NCI-H2107 (cell line): ENCODE data around the gene PCDHB13.
"Not testable (repeated sequence)": the region's sequence is repeated elsewhere in the genome, so short reads cannot be mapped to it uniquely, and the experiment has no call there.

Source experiments
- DNase-seq: peaks from one replicate; lab custom pipeline; 2025; lab: John Stamatoyannopoulos, UW

PCDHB13 gene

DNA sequence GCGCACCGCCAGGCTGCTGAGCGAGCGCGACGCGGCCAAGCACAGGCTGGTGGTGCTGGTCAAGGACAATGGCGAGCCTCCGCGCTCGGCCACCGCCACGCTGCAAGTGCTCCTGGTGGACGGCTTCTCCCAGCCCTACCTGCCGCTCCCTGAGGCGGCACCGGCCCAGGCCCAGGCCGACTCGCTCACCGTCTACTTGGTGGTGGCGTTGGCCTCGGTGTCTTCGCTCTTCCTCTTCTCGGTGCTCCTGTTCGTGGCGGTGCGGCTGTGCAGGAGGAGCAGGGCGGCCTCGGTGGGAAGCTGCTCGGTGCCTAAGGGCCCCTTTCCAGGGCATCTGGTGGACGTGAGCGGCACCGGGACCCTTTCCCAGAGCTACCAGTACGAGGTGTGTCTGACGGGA lies 12.1 kb upstream of the PCDHB13 start:
- not testable (repeated sequence) for DNase-seq

DNA sequence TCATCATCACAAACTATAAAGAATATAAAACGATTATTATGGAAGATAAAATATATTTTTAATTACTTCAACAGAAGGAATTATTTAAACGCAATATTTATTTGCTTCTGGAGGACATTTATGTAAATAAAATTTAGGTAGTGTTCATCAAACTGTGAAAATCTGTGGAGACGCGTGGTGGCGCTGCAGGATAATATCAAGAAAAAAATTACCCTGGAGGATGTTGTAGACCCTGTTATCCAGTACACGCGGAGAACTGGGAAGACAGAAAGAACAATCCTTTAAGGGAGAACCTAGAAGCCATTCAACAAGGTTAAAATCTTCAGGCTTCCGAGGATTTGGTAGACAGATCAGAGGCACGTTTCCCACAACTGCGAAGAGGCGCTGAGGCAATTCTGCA lies 5.2 kb upstream of the PCDHB13 start, which contains the start of gene PCDHB12:
Gene PCDHB12 (plus strand): TSS at position 242 of the 400 bp plus-strand sequence. CDS start 189 bp downstream, outside the sequence.
- no peak for DNase-seq

DNA sequence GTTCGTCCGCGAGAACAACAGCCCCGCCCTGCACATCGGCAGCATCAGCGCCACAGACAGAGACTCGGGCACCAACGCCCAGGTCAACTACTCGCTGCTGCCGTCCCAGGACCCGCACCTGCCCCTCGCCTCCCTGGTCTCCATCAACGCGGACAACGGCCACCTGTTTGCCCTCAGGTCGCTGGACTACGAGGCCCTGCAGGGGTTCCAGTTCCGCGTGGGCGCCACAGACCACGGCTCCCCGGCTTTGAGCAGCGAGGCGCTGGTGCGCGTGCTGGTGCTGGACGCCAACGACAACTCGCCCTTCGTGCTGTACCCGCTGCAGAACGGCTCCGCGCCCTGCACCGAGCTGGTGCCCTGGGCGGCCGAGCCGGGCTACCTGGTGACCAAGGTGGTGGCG lies 3.4 kb upstream of the PCDHB13 start:
- DNase-seq, result not testable (repeated sequence)

DNA sequence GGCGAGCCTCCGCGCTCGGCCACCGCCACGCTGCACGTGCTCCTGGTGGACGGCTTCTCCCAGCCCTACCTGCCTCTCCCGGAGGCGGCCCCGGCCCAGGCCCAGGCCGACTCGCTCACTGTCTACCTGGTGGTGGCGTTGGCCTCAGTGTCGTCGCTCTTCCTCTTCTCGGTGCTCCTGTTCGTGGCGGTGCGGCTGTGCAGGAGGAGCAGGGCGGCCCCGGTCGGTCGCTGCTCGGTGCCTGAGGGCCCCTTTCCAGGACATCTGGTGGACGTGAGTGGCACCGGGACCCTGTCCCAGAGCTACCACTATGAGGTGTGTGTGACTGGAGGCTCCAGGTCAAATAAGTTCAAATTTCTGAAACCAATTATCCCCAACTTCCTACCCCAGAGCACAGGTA lies 2.9 kb upstream of the PCDHB13 start:
- DNase-seq, result not testable (repeated sequence)

DNA sequence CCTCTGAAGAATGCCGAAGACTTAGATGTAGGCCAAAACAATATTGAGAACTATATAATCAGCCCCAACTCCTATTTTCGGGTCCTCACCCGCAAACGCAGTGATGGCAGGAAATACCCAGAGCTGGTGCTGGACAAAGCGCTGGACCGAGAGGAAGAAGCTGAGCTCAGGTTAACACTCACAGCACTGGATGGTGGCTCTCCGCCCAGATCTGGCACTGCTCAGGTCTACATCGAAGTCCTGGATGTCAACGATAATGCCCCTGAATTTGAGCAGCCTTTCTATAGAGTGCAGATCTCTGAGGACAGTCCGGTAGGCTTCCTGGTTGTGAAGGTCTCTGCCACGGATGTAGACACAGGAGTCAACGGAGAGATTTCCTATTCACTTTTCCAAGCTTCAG lies 864 bp downstream of the PCDHB13 start:
- DNase-seq, result not testable (repeated sequence)

DNA sequence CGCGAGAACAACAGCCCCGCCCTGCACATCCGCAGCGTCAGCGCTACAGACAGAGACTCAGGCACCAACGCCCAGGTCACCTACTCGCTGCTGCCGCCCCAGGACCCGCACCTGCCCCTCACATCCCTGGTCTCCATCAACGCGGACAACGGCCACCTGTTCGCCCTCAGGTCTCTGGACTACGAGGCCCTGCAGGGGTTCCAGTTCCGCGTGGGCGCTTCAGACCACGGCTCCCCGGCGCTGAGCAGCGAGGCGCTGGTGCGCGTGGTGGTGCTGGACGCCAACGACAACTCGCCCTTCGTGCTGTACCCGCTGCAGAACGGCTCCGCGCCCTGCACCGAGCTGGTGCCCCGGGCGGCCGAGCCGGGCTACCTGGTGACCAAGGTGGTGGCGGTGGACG lies 1.8 kb downstream of the PCDHB13 start:
- DNase-seq, result not testable (repeated sequence)

DNA sequence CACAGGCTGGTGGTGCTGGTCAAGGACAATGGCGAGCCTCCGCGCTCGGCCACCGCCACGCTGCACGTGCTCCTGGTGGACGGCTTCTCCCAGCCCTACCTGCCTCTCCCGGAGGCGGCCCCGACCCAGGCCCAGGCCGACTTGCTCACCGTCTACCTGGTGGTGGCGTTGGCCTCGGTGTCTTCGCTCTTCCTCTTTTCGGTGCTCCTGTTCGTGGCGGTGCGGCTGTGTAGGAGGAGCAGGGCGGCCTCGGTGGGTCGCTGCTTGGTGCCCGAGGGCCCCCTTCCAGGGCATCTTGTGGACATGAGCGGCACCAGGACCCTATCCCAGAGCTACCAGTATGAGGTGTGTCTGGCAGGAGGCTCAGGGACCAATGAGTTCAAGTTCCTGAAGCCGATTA lies 2.3 kb downstream of the PCDHB13 start:
- DNase-seq, result not testable (repeated sequence)

DNA sequence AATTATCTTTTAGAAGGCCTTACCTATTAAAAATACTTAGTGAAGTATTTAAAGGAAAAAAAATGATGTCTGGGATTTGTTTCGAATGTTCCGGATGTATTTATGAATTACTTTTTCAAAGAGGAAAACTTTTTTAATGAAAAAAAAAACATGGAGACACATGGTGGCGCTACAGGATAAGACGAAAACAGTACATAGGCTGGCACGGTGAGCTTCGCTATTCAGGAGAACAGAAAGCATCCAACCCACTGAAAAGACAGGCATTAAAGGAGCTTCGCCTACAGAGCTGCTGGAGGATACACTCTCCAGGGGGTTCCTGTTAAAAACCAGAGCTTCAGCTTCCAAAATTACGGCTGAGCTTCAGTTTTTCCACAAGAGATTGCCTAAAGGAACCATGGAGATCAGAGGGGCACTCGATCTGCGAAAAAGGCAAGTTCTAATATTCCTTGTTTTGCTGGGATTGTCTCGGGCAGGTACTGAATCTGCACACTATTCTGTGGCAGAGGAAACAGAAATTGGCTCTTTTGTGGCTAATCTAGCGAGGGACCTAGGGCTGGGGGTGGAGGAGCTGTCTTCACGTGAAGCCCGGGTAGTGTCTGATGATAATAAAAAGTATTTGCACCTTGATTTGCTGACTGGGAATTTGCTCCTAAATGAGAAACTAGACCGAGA lies 9.5 kb downstream of the PCDHB13 start, which contains the start of gene PCDHB14:
Gene PCDHB14 (plus strand): TSS at position 232 of the 672 bp plus-strand sequence. CDS start 163 bp downstream, at position 395.
- no peak for DNase-seq

DNA sequence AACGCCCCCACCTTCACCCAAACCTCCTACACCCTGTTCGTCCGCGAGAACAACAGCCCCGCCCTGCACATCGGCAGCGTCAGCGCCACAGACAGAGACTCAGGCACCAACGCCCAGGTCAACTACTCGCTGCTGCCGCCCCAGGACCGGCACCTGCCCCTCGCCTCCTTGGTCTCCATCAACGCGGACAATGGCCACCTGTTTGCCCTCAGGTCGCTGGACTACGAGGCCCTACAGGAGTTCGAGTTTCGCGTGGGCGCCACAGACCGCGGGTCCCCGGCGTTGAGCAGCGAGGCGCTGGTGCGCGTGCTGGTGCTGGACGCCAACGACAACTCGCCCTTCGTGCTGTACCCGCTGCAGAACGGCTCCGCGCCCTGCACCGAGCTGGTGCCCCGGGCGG lies 11.1 kb downstream of the PCDHB13 start:
- not testable (repeated sequence) for DNase-seq

DNA sequence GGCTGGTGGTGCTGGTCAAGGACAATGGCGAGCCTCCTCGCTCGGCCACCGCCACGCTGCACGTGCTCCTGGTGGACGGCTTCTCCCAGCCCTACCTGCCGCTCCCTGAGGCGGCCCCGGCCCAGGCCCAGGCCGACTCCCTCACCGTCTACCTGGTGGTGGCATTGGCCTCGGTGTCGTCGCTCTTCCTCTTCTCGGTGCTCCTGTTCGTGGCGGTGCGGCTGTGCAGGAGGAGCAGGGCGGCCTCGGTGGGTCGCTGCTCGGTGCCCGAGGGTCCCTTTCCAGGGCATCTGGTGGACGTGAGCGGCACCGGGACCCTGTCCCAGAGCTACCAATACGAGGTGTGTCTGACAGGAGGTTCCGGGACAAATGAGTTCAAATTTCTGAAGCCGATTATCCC lies 11.7 kb downstream of the PCDHB13 start:
- not testable (repeated sequence) for DNase-seq

DNA sequence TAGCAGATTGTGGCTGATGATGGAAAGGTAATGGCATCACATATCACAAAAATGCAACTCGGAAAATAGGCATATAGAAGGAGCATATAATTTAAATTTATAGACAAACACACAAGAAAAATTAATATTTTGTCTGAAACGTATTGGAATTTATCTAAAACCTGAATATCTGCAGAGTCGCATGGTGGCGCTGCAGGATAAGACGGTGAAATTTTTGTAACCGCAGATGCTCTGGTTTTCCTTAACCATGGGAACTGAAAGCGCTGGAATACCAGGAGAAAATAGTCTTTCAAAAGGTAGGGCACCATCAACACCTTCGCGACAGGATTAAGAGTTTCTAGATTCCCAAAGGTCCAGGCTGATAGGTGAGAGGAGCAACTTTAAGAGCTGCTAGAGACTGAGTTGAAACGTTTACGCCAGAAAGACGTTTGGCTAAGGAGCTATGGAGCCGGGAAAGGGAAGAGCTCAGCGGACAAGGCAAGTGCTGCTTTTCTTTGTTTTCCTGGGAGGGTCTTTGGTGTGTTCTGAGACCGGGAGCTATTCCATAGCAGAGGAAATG lies 20.5 kb downstream of the PCDHB13 start:
- DNase-seq, result no peak

DNA sequence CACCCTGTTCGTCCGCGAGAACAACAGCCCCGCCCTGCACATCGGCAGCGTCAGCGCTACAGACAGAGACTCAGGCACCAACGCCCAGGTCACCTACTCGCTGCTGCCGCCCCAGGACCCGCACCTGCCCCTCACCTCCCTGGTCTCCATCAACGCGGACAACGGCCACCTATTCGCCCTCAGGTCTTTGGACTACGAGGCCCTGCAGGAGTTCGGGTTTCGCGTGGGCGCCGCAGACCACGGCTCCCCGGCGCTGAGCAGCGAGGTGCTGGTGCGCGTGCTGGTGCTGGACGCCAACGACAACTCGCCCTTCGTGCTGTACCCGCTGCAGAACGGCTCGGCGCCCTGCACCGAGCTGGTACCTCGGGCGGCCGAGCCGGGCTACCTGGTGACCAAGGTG lies 22.2 kb downstream of the PCDHB13 start:
- not testable (repeated sequence) for DNase-seq

DNA sequence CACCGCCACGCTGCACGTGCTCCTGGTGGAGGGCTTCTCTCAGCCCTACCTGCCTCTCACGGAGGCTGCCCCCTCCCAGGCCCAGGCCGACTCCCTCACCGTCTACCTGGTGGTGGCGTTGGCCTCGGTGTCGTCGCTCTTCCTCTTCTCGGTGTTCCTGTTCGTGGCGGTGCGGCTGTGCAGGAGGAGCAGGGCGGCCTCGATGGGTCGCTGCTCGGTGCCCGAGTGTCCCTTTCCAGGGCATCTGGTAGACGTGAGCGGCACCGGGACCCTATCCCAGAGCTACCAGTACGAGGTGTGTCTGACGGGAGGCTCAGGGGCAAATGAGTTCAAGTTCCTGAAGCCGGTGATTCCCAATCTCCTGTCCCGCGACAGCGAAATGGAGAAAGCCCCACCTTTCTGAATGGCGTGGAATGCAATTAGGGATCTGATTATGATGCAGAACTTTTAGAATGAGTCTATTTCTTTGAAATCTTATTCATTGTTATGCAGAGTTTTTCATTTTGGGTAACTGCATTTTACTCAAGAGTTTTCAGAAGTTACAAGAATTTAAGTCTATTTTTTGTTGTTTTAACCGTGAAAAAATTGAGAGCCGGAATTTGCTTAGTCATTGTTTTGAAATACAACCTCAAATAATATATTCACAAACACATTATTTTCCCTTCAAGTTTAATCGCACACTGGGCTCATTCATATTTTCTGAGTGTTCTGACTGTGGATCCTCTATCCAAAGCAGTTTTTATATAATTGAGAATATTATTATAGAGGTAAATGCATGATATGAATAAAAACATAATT lies 23.0 kb downstream of the PCDHB13 start:
- no peak for DNase-seq

DNA sequence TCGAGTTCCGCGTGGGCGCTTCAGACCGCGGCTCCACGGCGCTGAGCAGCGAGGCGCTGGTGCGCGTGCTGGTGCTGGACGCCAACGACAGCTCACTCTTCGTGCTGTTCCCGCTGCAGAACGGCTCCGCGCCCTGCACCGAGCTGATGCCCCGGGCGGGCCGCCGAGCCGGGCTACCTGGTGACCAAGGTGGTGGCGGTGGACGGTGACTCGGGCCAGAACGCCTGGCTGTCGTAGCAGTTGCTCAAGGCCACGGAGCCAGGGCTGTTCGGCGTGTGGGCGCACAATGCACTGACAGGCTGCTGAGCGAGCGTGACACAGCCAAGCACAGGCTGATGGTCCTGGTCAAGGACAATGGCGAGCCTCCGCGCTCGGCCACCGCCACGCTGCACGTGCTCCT lies 27.8 kb downstream of the PCDHB13 start:
- DNase-seq, result no peak

DNA sequence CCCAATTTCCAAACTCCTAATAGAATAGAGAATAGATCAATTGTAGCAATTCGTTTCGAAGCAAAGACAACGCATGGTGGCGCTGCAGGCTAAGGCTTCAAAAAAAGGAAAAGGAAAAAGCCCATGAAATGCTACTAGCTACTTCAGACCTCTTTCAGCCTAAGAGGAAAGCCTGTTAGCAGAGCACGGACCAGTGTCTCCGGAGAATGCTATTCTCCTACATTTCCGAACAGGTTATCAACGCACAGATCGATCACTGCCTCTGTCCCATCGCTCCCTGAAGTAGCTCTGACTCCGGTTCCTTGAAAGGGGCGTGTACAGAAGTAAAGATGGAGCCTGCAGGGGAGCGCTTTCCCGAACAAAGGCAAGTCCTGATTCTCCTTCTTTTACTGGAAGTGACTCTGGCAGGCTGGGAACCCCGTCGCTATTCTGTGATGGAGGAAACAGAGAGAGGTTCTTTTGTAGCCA lies 31.6 kb downstream of the PCDHB13 start, which contains the start of gene PCDHB15:
Gene PCDHB15 (plus strand): TSS at position 146 of the 468 bp plus-strand sequence. CDS start 184 bp downstream, at position 330.
- DNase-seq, result no peak

DNA sequence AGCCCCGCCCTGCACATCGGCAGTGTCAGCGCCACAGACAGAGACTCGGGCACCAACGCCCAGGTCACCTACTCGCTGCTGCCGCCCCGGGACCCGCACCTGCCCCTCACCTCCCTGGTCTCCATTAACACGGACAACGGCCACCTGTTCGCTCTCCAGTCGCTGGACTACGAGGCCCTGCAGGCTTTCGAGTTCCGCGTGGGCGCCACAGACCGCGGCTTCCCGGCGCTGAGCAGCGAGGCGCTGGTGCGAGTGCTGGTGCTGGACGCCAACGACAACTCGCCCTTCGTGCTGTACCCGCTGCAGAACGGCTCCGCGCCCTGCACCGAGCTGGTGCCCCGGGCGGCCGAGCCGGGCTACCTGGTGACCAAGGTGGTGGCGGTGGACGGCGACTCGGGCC lies 33.3 kb downstream of the PCDHB13 start:
- not testable (repeated sequence) for DNase-seq

DNA sequence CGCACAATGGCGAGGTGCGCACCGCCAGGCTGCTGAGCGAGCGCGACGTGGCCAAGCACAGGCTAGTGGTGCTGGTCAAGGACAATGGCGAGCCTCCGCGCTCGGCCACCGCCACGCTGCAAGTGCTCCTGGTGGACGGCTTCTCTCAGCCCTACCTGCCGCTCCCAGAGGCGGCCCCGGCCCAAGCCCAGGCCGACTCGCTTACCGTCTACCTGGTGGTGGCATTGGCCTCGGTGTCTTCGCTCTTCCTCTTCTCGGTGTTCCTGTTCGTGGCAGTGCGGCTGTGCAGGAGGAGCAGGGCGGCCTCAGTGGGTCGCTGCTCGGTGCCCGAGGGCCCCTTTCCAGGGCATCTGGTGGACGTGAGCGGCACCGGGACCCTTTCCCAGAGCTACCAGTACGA lies 33.7 kb downstream of the PCDHB13 start:
- DNase-seq, result not testable (repeated sequence)

DNA sequence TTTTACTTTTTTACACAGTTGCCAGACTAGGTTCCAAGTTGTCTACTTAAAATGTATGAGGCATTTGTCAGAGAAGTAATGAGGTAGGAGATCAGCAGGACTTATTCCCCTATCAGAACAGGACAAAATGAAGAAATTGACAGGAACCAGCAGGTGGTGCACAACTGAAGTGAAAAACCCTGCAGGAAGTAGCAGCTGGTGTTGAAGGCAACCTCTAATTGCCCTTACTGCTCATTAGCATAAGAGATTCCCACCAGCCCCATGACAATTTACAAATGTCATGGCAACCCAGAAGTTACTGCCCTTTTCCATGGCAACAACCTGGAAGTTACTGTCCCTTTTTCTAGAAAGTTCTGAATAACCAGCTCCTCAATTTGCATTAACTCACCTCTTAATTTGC lies 36.9 kb downstream of the PCDHB13 start:
- DNase-seq, result no peak

DNA sequence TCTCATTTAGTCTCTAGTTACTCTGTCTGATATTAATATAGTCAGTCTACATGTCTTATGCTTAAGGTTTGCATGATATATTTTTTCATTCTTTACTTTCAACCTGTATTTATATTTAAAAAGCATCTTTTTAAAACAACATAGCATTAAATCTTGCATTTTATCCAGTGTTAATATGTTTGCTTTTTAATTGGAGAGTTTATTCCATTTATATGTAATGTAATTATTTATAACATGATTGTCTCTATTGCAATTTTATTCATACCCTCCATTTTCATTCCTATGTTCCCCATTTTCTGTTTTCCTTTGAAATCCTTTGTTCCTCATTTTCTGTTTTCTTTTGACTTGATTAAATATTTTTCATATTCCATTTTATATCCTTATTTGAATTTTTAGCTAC lies 44.7 kb downstream of the PCDHB13 start:
- no peak for DNase-seq

DNA sequence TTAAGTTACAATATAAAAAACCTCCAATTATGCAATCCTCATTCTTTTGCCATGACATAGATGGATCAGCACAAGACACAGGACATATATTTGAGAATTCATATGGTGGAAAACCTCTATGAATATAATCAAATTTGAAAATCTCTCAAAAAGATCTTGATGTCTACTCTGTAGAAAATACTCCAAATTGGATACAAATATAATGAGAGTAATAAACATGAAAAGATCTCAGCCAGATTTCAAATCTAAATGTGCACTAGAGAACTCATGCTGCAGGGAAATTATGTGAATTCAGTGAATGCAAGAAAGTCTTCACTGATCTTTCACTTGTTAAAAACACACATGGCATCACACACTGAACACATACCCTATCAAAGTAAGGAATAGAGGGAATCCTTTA lies 45.2 kb downstream of the PCDHB13 start:
- DNase-seq, result no peak

DNA sequence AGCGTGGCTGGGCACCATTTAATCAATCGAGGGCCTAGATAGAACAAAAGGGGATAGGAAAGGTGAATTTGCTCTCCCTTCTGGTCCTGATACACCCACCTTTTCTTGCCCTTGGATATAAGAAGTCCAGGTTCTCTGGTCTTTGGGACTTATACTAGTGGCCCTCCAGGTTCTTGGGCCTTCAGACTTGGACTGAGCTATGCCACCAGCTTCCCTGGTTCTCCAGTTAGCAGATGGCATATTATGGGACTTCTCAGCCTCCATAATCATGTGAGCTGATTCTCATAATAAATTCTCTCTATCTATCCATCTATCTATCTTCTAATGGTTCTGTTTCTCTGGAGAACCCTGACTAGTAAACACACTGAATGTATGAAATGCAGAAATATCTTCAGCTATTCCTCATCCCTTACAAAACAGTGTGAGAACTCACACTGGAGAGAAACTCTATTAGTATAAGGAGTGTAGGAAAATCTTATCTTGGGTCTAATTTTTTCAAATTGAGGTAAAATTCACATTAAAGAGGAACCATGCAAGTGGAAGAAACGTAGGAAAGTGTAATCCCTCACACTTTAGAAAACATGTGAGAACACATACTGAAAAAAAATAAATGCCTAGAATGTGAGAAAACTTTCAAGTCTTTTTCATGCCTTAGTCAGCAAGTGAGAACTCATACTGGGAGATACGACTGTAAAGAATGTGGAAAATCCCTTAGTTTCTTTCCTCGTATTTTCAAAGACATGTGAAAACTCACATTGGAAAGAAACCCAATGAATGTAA lies 46.9 kb downstream of the PCDHB13 start:
- DNase-seq, result no peak

DNA sequence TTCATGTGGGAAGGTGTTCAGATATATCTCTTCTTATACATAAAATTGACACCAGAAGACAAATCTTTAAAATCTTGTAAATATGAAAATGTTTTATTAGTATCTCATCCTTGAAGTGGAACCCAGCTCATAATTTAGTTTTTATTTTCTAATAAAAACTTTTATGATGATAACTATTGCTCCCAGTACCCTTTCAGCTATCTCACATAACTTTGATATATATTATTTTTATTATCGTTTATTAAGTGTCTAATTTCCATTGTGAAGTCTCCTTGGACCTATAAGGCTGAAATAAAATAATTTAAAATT lies 47.5 kb downstream of the PCDHB13 start:
- DNase-seq, result no peak
